Mesendoderm (in vitro differentiated cells): ENCODE measurements around the gene IQGAP2.

ENCODE experiments used
- DNase-seq: peaks from one replicate; pipeline ENCODE4 v3.0.0; 2013
- H2AK5ac ChIP-seq: 2 replicates; pipeline ENCODE4 v1.6.1; 2013; ENCODE audit warnings: low read length, inconsistent platforms
- H2BK120ac ChIP-seq: 2 replicates; pipeline ENCODE4 v1.6.1; 2013; ENCODE audit warnings: low read depth, mild to moderate bottlenecking, low read length, moderate library complexity, mixed read lengths
- H2BK15ac ChIP-seq: replicated peaks from 2 replicates; pipeline ENCODE4 v1.6.1; 2013; ENCODE audit warnings: low read depth, mild to moderate bottlenecking, moderate library complexity
- H2BK5ac ChIP-seq: 2 replicates; pipeline ENCODE4 v1.6.1; 2013; ENCODE audit warnings: low read length, inconsistent platforms
- H3K18ac ChIP-seq: 2 replicates; pipeline ENCODE4 v1.6.1; 2013; ENCODE audit warnings: mild to moderate bottlenecking, low read length, mixed read lengths
- H3K23ac ChIP-seq: one replicate; pipeline ENCODE4 v1.6.1; 2013; ENCODE audit warnings: low read length
- H3K27ac ChIP-seq: 2 replicates; pipeline ENCODE4 v1.5.1; 2013; ENCODE audit warnings: low read depth, mild to moderate bottlenecking, inconsistent platforms, low read length, moderate library complexity
- H3K27me3 ChIP-seq: 2 replicates; pipeline ENCODE4 v1.6.1; 2013; ENCODE audit warnings: low read length, control low read depth, mild to moderate bottlenecking, inconsistent platforms; ENCODE audit not compliant: insufficient read depth, poor library complexity
- H3K36me3 ChIP-seq: 2 replicates; pipeline ENCODE4 v1.6.1; 2013; ENCODE audit warnings: low read length, inconsistent platforms; ENCODE audit not compliant: control insufficient read depth, insufficient read depth
- H3K4ac ChIP-seq: one replicate; pipeline ENCODE4 v1.6.1; 2013; ENCODE audit warnings: low read depth, mild to moderate bottlenecking, low read length, moderate library complexity
- H3K4me1 ChIP-seq: 2 replicates; pipeline ENCODE4 v1.6.1; 2013; ENCODE audit warnings: low read depth, low read length, inconsistent platforms; ENCODE audit not compliant: control insufficient read depth
- H3K4me2 ChIP-seq: 2 replicates; pipeline ENCODE4 v1.6.1; 2013; ENCODE audit warnings: low read length
- H3K4me3 ChIP-seq: 2 replicates; pipeline ENCODE4 v1.5.1; 2013; ENCODE audit warnings: mild to moderate bottlenecking, low read length
- H3K56ac ChIP-seq: one replicate; pipeline ENCODE4 v1.6.1; 2013; ENCODE audit warnings: low read length
- H3K79me1 ChIP-seq: 2 replicates; pipeline ENCODE4 v1.6.1; 2013; ENCODE audit warnings: low read length, inconsistent platforms
- H3K79me2 ChIP-seq: 2 replicates; pipeline ENCODE4 v1.6.1; 2013; ENCODE audit warnings: mild to moderate bottlenecking, low read length; ENCODE audit not compliant: control insufficient read depth, insufficient read depth
- H3K9ac ChIP-seq: 2 replicates; pipeline ENCODE4 v1.6.1; 2013; ENCODE audit warnings: low read length, inconsistent platforms
- H4K5ac ChIP-seq: one replicate; pipeline ENCODE4 v1.6.1; 2013; ENCODE audit warnings: low read length
- H4K8ac ChIP-seq: one replicate; pipeline ENCODE4 v1.6.1; 2013; ENCODE audit warnings: low read depth, mild to moderate bottlenecking, control low read depth, low read length, moderate library complexity
- WGBS: extraction: QIAGEN DNeasy Blood & Tissue Kit; methylation state at CpG from one replicate; pipeline ENCODE4 v1.1.7; 2013; ENCODE audit warnings: low lambda C conversion rate, missing lambda C conversion rate; ENCODE audit not compliant: insufficient coverage; ENCODE audit errors: extremely low coverage; 5-methylcytosine and 5-hydroxymethylcytosine counted together

The IQGAP2 gene

DNA sequence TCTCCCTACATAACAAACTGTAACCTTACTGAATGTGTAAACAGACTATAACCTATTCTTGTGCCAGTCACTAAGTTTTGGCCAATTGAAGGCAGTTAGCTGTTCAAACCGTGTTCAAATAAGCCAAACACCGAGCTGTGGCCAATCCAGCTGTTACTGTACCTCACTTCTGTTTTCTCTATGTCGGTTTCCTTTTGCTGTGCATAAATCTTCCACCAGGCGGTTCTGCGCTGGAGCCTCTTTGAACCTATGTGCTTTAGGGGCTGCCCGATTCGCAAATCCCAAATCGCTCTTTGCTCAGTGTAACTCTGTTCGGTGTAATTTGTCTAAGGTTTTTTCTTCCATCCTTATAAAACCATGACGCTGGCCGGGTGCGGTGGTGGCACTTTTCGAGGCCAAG, 344.6 kb downstream of the IQGAP2 start:
- no peaks in the 10 kb centered on the region for H3K79me1 ChIP-seq
- H3K4ac ChIP-seq, result peak overlapping the region; percentile 27
- H3K9ac ChIP-seq, result no peak overlapping the region
- no peak overlapping the region for H3K18ac ChIP-seq
- H2AK5ac ChIP-seq, result no peak overlapping the region
- no peak overlapping the region for H3K4me2 ChIP-seq
- no peak overlapping the region for H3K4me3 ChIP-seq
- no peak overlapping the region for H4K8ac ChIP-seq
- H2BK120ac ChIP-seq, result no peak overlapping the region
- H3K79me2 ChIP-seq, result no peaks in the 10 kb centered on the region
- H2BK5ac ChIP-seq, result no peak overlapping the region
- no peak overlapping the region for H4K5ac ChIP-seq
- H3K36me3 ChIP-seq, result no peaks in the 10 kb centered on the region
- H2BK15ac ChIP-seq, result no peak overlapping the region
- no peaks in the 10 kb centered on the region for H3K4me1 ChIP-seq
- H3K23ac ChIP-seq, result no peak overlapping the region
- no CpG with 5 or more reads among the region's 13 CpGs for WGBS
- no peak for DNase-seq
- H3K27me3 ChIP-seq, result no peaks in the 10 kb centered on the region
- no peak overlapping the region for H3K27ac ChIP-seq
- H3K56ac ChIP-seq, result no peak overlapping the region

- H3K4me3 ChIP-seq, result no peak overlapping the region
- no peak overlapping the region for H3K23ac ChIP-seq
- no peak overlapping the region for H2BK120ac ChIP-seq
- H3K18ac ChIP-seq, result no peak overlapping the region
- H2BK15ac ChIP-seq, result no peak overlapping the region
- H3K27ac ChIP-seq, result no peak overlapping the region
- no CpG with 5 or more reads among the region's 5 CpGs for WGBS
- H4K5ac ChIP-seq, result no peak overlapping the region
- H3K4me1 ChIP-seq, result no peaks in the 10 kb centered on the region
- no peaks in the 10 kb centered on the region for H3K36me3 ChIP-seq
- H3K79me2 ChIP-seq, result no peaks in the 10 kb centered on the region
- H3K9ac ChIP-seq, result no peak overlapping the region
- no peak for DNase-seq
- H3K79me1 ChIP-seq, result no peaks in the 10 kb centered on the region
- no peak overlapping the region for H2BK5ac ChIP-seq
- H4K8ac ChIP-seq, result no peak overlapping the region
- H3K4ac ChIP-seq, result no peak overlapping the region
- H2AK5ac ChIP-seq, result no peak overlapping the region
- no peak overlapping the region for H3K4me2 ChIP-seq
- no peak overlapping the region for H3K56ac ChIP-seq
- no peaks in the 10 kb centered on the region for H3K27me3 ChIP-seq
Measured at GRCh38 chr5:76751291-76751690, 348.2 kb downstream of the IQGAP2 start.

DNA sequence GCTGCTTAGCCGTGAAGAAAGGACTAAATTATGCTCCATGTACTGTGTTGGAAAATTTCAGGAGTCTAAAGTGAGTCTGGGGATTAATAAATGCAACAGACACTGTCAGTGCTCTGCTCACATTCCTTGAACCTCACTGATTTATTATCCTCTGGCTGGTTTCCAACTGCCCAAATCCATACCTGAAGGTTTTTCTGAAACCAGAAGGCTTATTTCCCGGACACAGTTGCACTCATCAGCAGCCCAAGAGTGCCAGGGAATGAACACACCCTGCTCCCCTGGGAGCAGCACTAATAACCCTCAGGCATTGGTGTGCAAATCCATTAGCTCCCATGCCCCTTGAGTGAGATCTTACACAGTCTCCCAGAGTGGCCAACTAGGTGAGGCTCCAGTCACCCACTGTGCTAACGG, 351.6 kb downstream of the IQGAP2 start:
- Histone ChIP-seq H3K27me3 (no peaks in the 10 kb centered on the region), H4K5ac (no peak overlapping the region), H3K79me2 (no peaks in the 10 kb centered on the region), H3K4me1 (no peaks in the 10 kb centered on the region), H2AK5ac (no peak overlapping the region), H2BK15ac (no peak overlapping the region), H3K27ac (no peak overlapping the region), H3K4me3 (no peak overlapping the region), H3K18ac (no peak overlapping the region), H3K4ac (no peak overlapping the region), H4K8ac (no peak overlapping the region), H3K56ac (no peak overlapping the region), H3K79me1 (no peaks in the 10 kb centered on the region), H2BK120ac (no peak overlapping the region), H3K9ac (no peak overlapping the region), H3K36me3 (no peaks in the 10 kb centered on the region), H3K4me2 (no peak overlapping the region), H2BK5ac (no peak overlapping the region), H3K23ac (no peak overlapping the region)
- WGBS, result no CpG with 5 or more reads among the region's 3 CpGs
- DNase-seq, result no peak

- Histone ChIP-seq H3K23ac (no peak overlapping the region), H2BK120ac (no peak overlapping the region), H2AK5ac (no peak overlapping the region), H3K4me3 (no peak overlapping the region), H4K8ac (no peak overlapping the region), H3K4me1 (no peaks in the 10 kb centered on the region), H3K27ac (no peak overlapping the region), H3K56ac (no peak overlapping the region), H3K9ac (no peak overlapping the region), H3K79me1 (no peaks in the 10 kb centered on the region), H3K18ac (no peak overlapping the region), H3K36me3 (no peaks in the 10 kb centered on the region), H2BK15ac (no peak overlapping the region), H3K4ac (no peak overlapping the region), H4K5ac (no peak overlapping the region), H3K4me2 (no peak overlapping the region), H2BK5ac (no peak overlapping the region), H3K27me3 (no peaks in the 10 kb centered on the region), H3K79me2 (no peaks in the 10 kb centered on the region)
- DNase-seq, result no peak
- WGBS, result no CpG with 5 or more reads among the region's 11 CpGs
Measured at GRCh38 chr5:76755779-76756637, 352.9 kb downstream of the IQGAP2 start.

GRCh38 chr5:76757049-76757448, 354.0 kb downstream of the IQGAP2 start:
- no peak overlapping the region for H3K23ac ChIP-seq
- no peak overlapping the region for H2BK120ac ChIP-seq
- no peaks in the 10 kb centered on the region for H3K36me3 ChIP-seq
- H3K4me2 ChIP-seq, result no peak overlapping the region
- H3K4me3 ChIP-seq, result no peak overlapping the region
- no peak overlapping the region for H3K56ac ChIP-seq
- no peaks in the 10 kb centered on the region for H3K79me1 ChIP-seq
- H2BK5ac ChIP-seq, result no peak overlapping the region
- H3K27ac ChIP-seq, result no peak overlapping the region
- H4K5ac ChIP-seq, result no peak overlapping the region
- H3K27me3 ChIP-seq, result no peaks in the 10 kb centered on the region
- no peak overlapping the region for H3K18ac ChIP-seq
- H3K4me1 ChIP-seq, result no peaks in the 10 kb centered on the region
- H3K4ac ChIP-seq, result no peak overlapping the region
- no CpG with 5 or more reads among the region's 4 CpGs for WGBS
- no peak for DNase-seq
- no peak overlapping the region for H4K8ac ChIP-seq
- H3K9ac ChIP-seq, result no peak overlapping the region
- H2AK5ac ChIP-seq, result no peak overlapping the region
- H2BK15ac ChIP-seq, result no peak overlapping the region
- no peaks in the 10 kb centered on the region for H3K79me2 ChIP-seq
